Bone marrow (tissue), 2 donors: ENCODE results near the gene PPP1R7.
"Not testable (repeated sequence)": the region's sequence is repeated elsewhere in the genome, so short reads cannot be mapped to it uniquely, and the experiment has no call there.

Source experiments
- DNase-seq, 2 donors: peaks; one replicate each; lab custom pipeline; 2025; lab: John Stamatoyannopoulos, UW

The PPP1R7 gene

GRCh38 chr2:241197246-241197645 lies 47.0 kb downstream of the PPP1R7 start:
- DNase-seq, result not testable (repeated sequence)

GRCh38 chr2:241197947-241198346 lies 47.7 kb downstream of the PPP1R7 start:
- no peak for DNase-seq

GRCh38 chr2:241198381-241199279 lies 48.4 kb downstream of the PPP1R7 start:
- DNase-seq, result no peak

GRCh38 chr2:241199286-241199685 lies 49.0 kb downstream of the PPP1R7 start:
- no peak for DNase-seq

- DNase-seq, result no peak
These were observed 49.9 kb downstream of the PPP1R7 start for GRCh38 chr2:241199897-241200821.

GRCh38 chr2:241200822-241201395 lies 50.6 kb downstream of the PPP1R7 start:
- DNase-seq, result peak in 1 of 2 donors; percentile 32

- DNase-seq, result no peak
These were observed 51.4 kb downstream of the PPP1R7 start for GRCh38 chr2:241201445-241202267.

- DNase-seq, result no peak
These were observed 52.0 kb downstream of the PPP1R7 start for GRCh38 chr2:241202268-241202585.

GRCh38 chr2:241202681-241203080 lies 52.4 kb downstream of the PPP1R7 start:
- no peak for DNase-seq

- DNase-seq, result no peak
These were observed 53.1 kb downstream of the PPP1R7 start for GRCh38 chr2:241203218-241204009.

- no peak for DNase-seq
These were observed 53.7 kb downstream of the PPP1R7 start for GRCh38 chr2:241204010-241204384.

- no peak for DNase-seq
These were observed 54.2 kb downstream of the PPP1R7 start for GRCh38 chr2:241204490-241204889.

GRCh38 chr2:241205086-241205485 lies 54.8 kb downstream of the PPP1R7 start:
- DNase-seq, result no peak

- no peak for DNase-seq
These were observed 56.9 kb downstream of the PPP1R7 start for GRCh38 chr2:241207151-241207550.

GRCh38 chr2:241207641-241208040 lies 57.4 kb downstream of the PPP1R7 start:
- DNase-seq, result no peak

- no peak for DNase-seq
These were observed 57.8 kb downstream of the PPP1R7 start for GRCh38 chr2:241208058-241208457.

GRCh38 chr2:241209271-241209670 lies 59.0 kb downstream of the PPP1R7 start:
- DNase-seq, result no peak

GRCh38 chr2:241211276-241211675 lies 61.0 kb downstream of the PPP1R7 start:
- no peak for DNase-seq

GRCh38 chr2:241213041-241213440 lies 62.8 kb downstream of the PPP1R7 start:
- no peak for DNase-seq

- no peak for DNase-seq
These were observed 63.3 kb downstream of the PPP1R7 start for GRCh38 chr2:241213567-241213966.

- DNase-seq, result no peak
These were observed 63.9 kb downstream of the PPP1R7 start for GRCh38 chr2:241214209-241214608.
